ENCODE data around the gene DYNLL2. TPM values are rescaled to one million over a fixed set of nuclear protein-coding genes. Genes with fewer than 3 reads are reported as not detected.

DYNLL2 gene
- total RNA-seq, 4 donors from 2014 or later = 14.6 to 22.4 (median 16.5) TPM

GRCh38 chr17:58092101-58092796 is 9.0 kb downstream of the DYNLL2 start:
- no peak for DNase-seq (ENCODE audit: low spot score in 2 of 2)
- no peak for TF ChIP-seq EP300 (IDR thresholded peaks at IDR 0.05)
- no peak for TF ChIP-seq POLR2A (IDR thresholded peaks at IDR 0.05)
- TF ChIP-seq POLR2AphosphoS5 (IDR thresholded peaks at IDR 0.05) = no peak
- H3K36me3 ChIP-seq = peaks cover 65% of the 10 kb centered on the region
- no peaks in the 10 kb centered on the region for H3K9me3 ChIP-seq
- H3K4me3 ChIP-seq = no peak overlapping the region
- WGBS = 76% methylated on average over 4 of the region's 4 CpGs
- peaks cover 1% of the 10 kb centered on the region for H3K4me1 ChIP-seq
- H3K27me3 ChIP-seq = no peaks in the 10 kb centered on the region
- H3K27ac ChIP-seq = no peak overlapping the region

DNA sequence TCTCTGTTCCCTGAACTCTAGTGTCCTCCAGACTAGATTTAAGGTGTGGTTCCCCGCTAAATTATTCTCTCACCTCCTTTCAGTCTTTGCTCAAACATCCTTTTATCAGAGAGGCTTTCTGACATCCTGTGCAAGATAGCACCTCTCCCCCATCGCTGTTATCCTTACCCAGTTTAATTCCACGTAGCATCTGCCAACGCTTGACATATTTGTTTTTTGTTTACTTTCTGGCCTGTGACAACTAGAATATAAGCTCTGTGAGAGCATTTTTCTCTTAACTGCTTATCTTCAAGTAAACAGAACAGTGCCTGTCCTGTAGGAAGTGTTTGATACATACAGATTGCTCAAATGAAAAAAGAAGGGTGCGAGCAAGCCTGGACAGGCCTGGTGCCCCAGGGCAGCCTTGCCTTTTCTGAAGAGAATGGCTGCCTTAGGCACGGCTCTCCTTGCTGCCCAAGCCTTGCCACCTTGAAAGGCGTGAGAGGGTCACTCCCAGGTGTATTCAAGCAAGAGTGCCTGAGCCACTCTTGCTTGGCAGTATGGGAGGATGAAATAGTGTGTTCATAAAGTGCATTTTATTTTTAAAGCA is 9.7 kb downstream of the DYNLL2 start:
- H3K4me1 ChIP-seq = no peaks in the 10 kb centered on the region
- H3K36me3 ChIP-seq = peaks cover 64% of the 10 kb centered on the region
- DNase-seq (ENCODE audit: low spot score in 2 of 2) = no peak
- H3K27ac ChIP-seq = no peak overlapping the region
- TF ChIP-seq EP300 (IDR thresholded peaks at IDR 0.05) (no peak), POLR2A (IDR thresholded peaks at IDR 0.05) (no peak), POLR2AphosphoS5 (IDR thresholded peaks at IDR 0.05) (no peak)
- TF ChIP-seq, protein P1, sequence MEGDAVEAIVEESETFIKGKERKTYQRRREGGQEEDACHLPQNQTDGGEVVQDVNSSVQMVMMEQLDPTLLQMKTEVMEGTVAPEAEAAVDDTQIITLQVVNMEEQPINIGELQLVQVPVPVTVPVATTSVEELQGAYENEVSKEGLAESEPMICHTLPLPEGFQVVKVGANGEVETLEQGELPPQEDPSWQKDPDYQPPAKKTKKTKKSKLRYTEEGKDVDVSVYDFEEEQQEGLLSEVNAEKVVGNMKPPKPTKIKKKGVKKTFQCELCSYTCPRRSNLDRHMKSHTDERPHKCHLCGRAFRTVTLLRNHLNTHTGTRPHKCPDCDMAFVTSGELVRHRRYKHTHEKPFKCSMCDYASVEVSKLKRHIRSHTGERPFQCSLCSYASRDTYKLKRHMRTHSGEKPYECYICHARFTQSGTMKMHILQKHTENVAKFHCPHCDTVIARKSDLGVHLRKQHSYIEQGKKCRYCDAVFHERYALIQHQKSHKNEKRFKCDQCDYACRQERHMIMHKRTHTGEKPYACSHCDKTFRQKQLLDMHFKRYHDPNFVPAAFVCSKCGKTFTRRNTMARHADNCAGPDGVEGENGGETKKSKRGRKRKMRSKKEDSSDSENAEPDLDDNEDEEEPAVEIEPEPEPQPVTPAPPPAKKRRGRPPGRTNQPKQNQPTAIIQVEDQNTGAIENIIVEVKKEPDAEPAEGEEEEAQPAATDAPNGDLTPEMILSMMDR (IDR thresholded peaks at IDR 0.05) = no peak
- no peak overlapping the region for H3K4me3 ChIP-seq
- H3K9me3 ChIP-seq = no peaks in the 10 kb centered on the region
- WGBS = 61% methylated on average over 7 of the region's 7 CpGs
- no peaks in the 10 kb centered on the region for H3K27me3 ChIP-seq

DNA sequence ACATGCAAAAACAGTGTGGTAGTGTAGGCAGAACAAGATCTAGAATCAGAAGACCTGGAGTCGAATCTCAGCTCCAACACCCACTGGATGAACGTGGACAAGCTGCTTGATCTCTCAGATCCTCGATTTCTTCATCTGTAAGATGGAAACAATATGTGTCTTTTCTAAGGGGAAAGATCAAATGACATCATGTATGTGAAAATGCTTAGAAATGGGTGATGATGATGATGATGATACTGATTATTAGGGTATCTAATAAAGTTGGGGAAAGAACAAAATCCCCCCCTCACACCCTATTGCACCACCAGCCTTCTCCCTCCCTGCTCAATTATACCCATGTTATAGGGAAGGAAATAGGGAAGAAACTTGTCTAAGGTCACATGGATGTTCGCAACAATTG is 10.9 kb downstream of the DYNLL2 start:
- Histone ChIP-seq H3K36me3 (peaks cover 51% of the 10 kb centered on the region), H3K4me3 (no peak overlapping the region), H3K9me3 (no peaks in the 10 kb centered on the region), H3K4me1 (no peaks in the 10 kb centered on the region), H3K27me3 (no peaks in the 10 kb centered on the region), H3K27ac (no peak overlapping the region)
- WGBS = 77% methylated on average over 4 of the region's 4 CpGs
- DNase-seq (ENCODE audit: low spot score in 2 of 2) = no peak
- TF ChIP-seq EP300 (IDR thresholded peaks at IDR 0.05) (no peak), POLR2AphosphoS5 (IDR thresholded peaks at IDR 0.05) (no peak), POLR2A (IDR thresholded peaks at IDR 0.05) (no peak)
- TF ChIP-seq, protein P1 (IDR thresholded peaks at IDR 0.05) = no peak

DNA sequence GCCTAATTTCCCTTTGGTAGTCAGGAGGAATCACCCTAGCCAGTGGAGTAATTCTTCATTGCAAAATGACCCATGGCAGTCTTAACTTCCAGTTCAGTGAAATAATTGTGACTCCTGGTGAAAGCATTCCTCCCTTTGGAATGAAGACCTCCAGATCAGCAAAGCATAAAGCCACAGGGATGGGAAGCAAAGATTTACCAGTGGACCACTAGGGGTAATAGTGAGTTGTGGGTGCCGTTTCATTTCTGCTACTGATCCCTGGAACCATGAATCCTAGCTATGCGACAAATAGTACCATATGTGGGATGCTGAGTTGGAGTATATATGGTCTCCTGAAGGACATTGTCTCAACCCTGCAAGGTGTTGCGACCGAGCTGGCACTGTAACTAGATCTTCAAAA is 13.7 kb downstream of the DYNLL2 start:
- H3K36me3 ChIP-seq = peaks cover 24% of the 10 kb centered on the region
- H3K4me1 ChIP-seq = no peaks in the 10 kb centered on the region
- no peak overlapping the region for H3K27ac ChIP-seq
- WGBS = 67% methylated on average over 4 of the region's 4 CpGs
- DNase-seq (ENCODE audit: low spot score in 2 of 2) = no peak
- H3K4me3 ChIP-seq = no peak overlapping the region
- no peaks in the 10 kb centered on the region for H3K9me3 ChIP-seq
- no peaks in the 10 kb centered on the region for H3K27me3 ChIP-seq
- TF ChIP-seq, protein P1 (IDR thresholded peaks at IDR 0.05) = no peak
- TF ChIP-seq POLR2A (IDR thresholded peaks at IDR 0.05) = no peak
- TF ChIP-seq EP300 (IDR thresholded peaks at IDR 0.05) = no peak
- TF ChIP-seq POLR2AphosphoS5 (IDR thresholded peaks at IDR 0.05) = no peak

DNA sequence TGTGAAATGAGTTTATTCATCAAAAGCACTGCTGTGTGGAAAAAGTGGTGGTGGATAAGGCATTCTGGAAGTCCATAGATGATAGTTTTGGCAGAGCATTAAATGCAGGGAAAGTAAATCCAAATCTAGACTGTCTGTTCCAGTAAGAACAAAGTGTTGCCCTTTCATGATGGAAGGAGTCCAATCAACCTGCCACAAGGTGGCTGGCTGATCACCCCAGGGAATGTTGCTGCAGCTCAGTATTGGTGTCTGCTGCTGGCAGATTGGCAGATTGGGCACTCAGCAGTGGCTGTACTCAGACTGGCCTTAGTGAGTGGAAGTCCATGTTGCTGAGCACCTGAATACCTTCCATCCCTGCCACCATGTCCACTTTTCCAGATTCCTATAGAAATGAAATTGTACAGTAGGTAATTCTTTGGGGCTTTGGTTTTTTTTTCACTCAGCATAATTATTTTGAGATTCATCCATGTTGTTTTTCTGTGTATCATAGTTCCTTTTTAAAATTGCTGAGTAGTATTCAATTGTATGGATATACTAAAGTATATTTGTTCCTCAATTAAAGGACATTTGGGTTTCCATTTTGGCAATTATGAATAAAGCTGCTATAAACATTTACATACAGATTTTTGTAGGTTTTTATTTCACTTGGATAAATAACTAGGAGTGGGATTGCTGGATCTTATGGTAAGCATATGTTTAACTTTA is 14.3 kb downstream of the DYNLL2 start:
- Histone ChIP-seq H3K27me3 (no peaks in the 10 kb centered on the region), H3K27ac (no peak overlapping the region)

More for the DNA sequence above, 14.3 kb downstream of the DYNLL2 start:
- peaks cover 17% of the 10 kb centered on the region for H3K36me3 ChIP-seq
- TF ChIP-seq, protein P1 (IDR thresholded peaks at IDR 0.05) = no peak
- TF ChIP-seq POLR2A (IDR thresholded peaks at IDR 0.05) (no peak), POLR2AphosphoS5 (IDR thresholded peaks at IDR 0.05) (no peak), EP300 (IDR thresholded peaks at IDR 0.05) (no peak)
- no peaks in the 10 kb centered on the region for H3K4me1 ChIP-seq
- no peak overlapping the region for H3K4me3 ChIP-seq
- no peak for DNase-seq (ENCODE audit: low spot score in 2 of 2)
- H3K9me3 ChIP-seq = no peaks in the 10 kb centered on the region
